BE2C (cell line): Measurements from ENCODE around the gene ZBTB7B.
A peak's percentile ranks its signal among the peaks of the same experiment; 100 is the strongest.

Experiments used
- DNase-seq: peaks from one replicate; pipeline ENCODE4 v3.0.0-alpha.2; 2020
- H3K27me3 ChIP-seq: fragments of 250-450 bp; sonication (Bioruptor Pico); 2 replicates; pipeline ENCODE4 v1.5.1; 2020; ENCODE audit warnings: mild to moderate bottlenecking
- H3K36me3 ChIP-seq: fragments of 250-450 bp; sonication (Bioruptor Pico); 2 replicates; pipeline ENCODE4 v1.5.1; 2020; ENCODE audit warnings: mild to moderate bottlenecking
- H3K4me1 ChIP-seq: fragments of 250-450 bp; sonication (Bioruptor Pico); 2 replicates; pipeline ENCODE4 v1.5.1; 2020
- H3K4me3 ChIP-seq: 2 replicates; pipeline ENCODE4 v1.5.1; 2011; ENCODE audit warnings: low read depth, low read length
- H3K9me3 ChIP-seq: fragments of 250-450 bp; sonication (Bioruptor Pico); 2 replicates; pipeline ENCODE4 v1.5.1; 2020
- CTCF ChIP-seq: IDR thresholded peaks from 2 replicates; pipeline ENCODE4 v1.5.1; 2012; ENCODE audit warnings: mild to moderate bottlenecking, low read depth, low read length

The ZBTB7B gene

GRCh38 chr1:154961207-154962155 is 41.1 kb upstream of the ZBTB7B start, which contains the start of gene PYGO2:
PYGO2 (minus strand) TSS chr1:154961782; CDS start chr1:154961576, 206 bp downstream.
- Histone ChIP-seq H3K36me3 (peaks cover 34% of the 10 kb centered on the region), H3K9me3 (no peaks in the 10 kb centered on the region), H3K27me3 (no peaks in the 10 kb centered on the region), H3K4me1 (peaks cover 3% of the 10 kb centered on the region), H3K4me3 (peak within 1 kb of the TSS; percentile 83)
- peak; percentile 89 for DNase-seq
- TF ChIP-seq CTCF, result peak; percentile 30; the same call in 1 of the 2 replicates

GRCh38 chr1:154962156-154962749 is 40.3 kb upstream of the ZBTB7B start:
- no peaks in the 10 kb centered on the region for H3K27me3 ChIP-seq
- peaks cover 3% of the 10 kb centered on the region for H3K4me1 ChIP-seq
- peak overlapping the region; percentile 83 for H3K4me3 ChIP-seq
- H3K9me3 ChIP-seq, result no peaks in the 10 kb centered on the region
- DNase-seq, result no peak
- TF ChIP-seq CTCF, result no peak
- peaks cover 42% of the 10 kb centered on the region for H3K36me3 ChIP-seq

GRCh38 chr1:154962795-154963330 is 39.7 kb upstream of the ZBTB7B start:
- peaks cover 48% of the 10 kb centered on the region for H3K36me3 ChIP-seq
- no peaks in the 10 kb centered on the region for H3K27me3 ChIP-seq
- H3K9me3 ChIP-seq, result no peaks in the 10 kb centered on the region
- no peak for DNase-seq
- H3K4me1 ChIP-seq, result peaks cover 3% of the 10 kb centered on the region
- peak overlapping the region; percentile 83 for H3K4me3 ChIP-seq
- TF ChIP-seq CTCF, result no peak

- H3K4me1 ChIP-seq, result peaks cover 8% of the 10 kb centered on the region
- H3K9me3 ChIP-seq, result no peaks in the 10 kb centered on the region
- no peaks in the 10 kb centered on the region for H3K27me3 ChIP-seq
- H3K4me3 ChIP-seq, result no peak overlapping the region
- peaks cover 51% of the 10 kb centered on the region for H3K36me3 ChIP-seq
- no peak for DNase-seq
- TF ChIP-seq CTCF, result no peak
Measured at GRCh38 chr1:154963643-154964042, 39.0 kb upstream of the ZBTB7B start.

GRCh38 chr1:154964359-154964758 is 38.2 kb upstream of the ZBTB7B start:
- DNase-seq, result no peak
- H3K36me3 ChIP-seq, result peaks cover 44% of the 10 kb centered on the region
- no peak for TF ChIP-seq CTCF
- no peaks in the 10 kb centered on the region for H3K9me3 ChIP-seq
- H3K4me1 ChIP-seq, result peaks cover 12% of the 10 kb centered on the region
- no peak overlapping the region for H3K4me3 ChIP-seq
- H3K27me3 ChIP-seq, result no peaks in the 10 kb centered on the region

GRCh38 chr1:154966111-154966510 is 36.5 kb upstream of the ZBTB7B start:
- H3K4me1 ChIP-seq, result peaks cover 13% of the 10 kb centered on the region
- no peaks in the 10 kb centered on the region for H3K9me3 ChIP-seq
- no peaks in the 10 kb centered on the region for H3K27me3 ChIP-seq
- no peak for TF ChIP-seq CTCF
- DNase-seq, result no peak
- H3K4me3 ChIP-seq, result no peak overlapping the region
- H3K36me3 ChIP-seq, result peaks cover 40% of the 10 kb centered on the region
